ENCODE data around the gene MAB21L2. TPM values are rescaled to one million over a fixed set of nuclear protein-coding genes. Genes with fewer than 3 reads are reported as not detected.

MAB21L2 gene
- total and polyA plus RNA-seq, 10 of the 15 experiments (the other 5 are each of a cell fraction or from before 2014, with no cell fraction given) = 0.11 to 0.25 TPM; not detected in 8

GRCh38 chr4:150579551-150580234, 2.3 kb upstream of the MAB21L2 start:
- Histone ChIP-seq H3K79me2 (ENCODE audit: control insufficient read depth, insufficient read depth, low read length) (no peaks in the 10 kb centered on the region), H3K9ac (ENCODE audit: control insufficient read depth, insufficient read depth, low read length) (no peak overlapping the region), H3K27me3 (replicated peaks in 1 of 2; ENCODE audit: control insufficient read depth in 2 of 2, insufficient read depth in 2 of 2, low read length in 1 of 2) (no peaks in the 10 kb centered on the region), H4K20me1 (ENCODE audit: control insufficient read depth, insufficient read depth) (no peaks in the 10 kb centered on the region), H3K9me3 (replicated peaks; ENCODE audit: control insufficient read depth, insufficient read depth, low read length) (peaks cover 17% of the 10 kb centered on the region; the same call in 2 of the 3 replicates), H3K4me1 (ENCODE audit: control insufficient read depth, insufficient read depth, low read length) (no peaks in the 10 kb centered on the region), H3K27ac (ENCODE audit: control insufficient read depth, insufficient read depth) (no peak overlapping the region), H3K36me3 (ENCODE audit: control insufficient read depth in 2 of 2, insufficient read depth in 2 of 2, low read length in 1 of 2) (peaks cover 7 to 20% of the 10 kb centered on the region in 2 experiments; a peak in 3 of 4 replicates), H3K4me2 (ENCODE audit: control insufficient read depth, insufficient read depth) (no peak overlapping the region), H3K4me3 (no peak overlapping the region), H2AFZ (ENCODE audit: control insufficient read depth, low read depth, low read length) (no peak overlapping the region)
- WGBS (ENCODE audit: insufficient coverage, insufficient replicate concordance, low lambda C conversion rate, missing lambda C conversion rate) = 99% methylated on average over 63 of the region's 66 CpGs
- intact Hi-C loops (cut with micrococcal nuclease; ENCODE audit: unreplicated experiment) (no loop called here), in situ Hi-C loops (cut with MboI) (no loop called here)
- ATAC-seq (no peak), FAIRE-seq (no peak), DNase-seq (ENCODE audit: low read depth, low spot score) (no peak)
- ChIA-PET RAD21 (ENCODE audit: unreplicated experiment) (no interaction called here), CTCF (no interaction called here), POLR2A (no interaction called here), SMC1A (ENCODE audit: uncharacterized antibody, unreplicated experiment) (interaction anchor here (1.0 kb wide), 1 partner anchor 10 kb away, joined by 3 read pairs; no protein-coding TSS in a partner anchor)
- no TSS peak for BruUV-seq (replicated peaks)
- TF ChIP-seq ASH2L (IDR thresholded peaks at IDR 0.05; ENCODE audit: borderline replicate concordance, low read depth) (no peak), ZBTB33 (IDR thresholded peaks at IDR 0.05) (0 out of 2 replicates have a peak, but pooled peaks have one; percentile 9)

DNA sequence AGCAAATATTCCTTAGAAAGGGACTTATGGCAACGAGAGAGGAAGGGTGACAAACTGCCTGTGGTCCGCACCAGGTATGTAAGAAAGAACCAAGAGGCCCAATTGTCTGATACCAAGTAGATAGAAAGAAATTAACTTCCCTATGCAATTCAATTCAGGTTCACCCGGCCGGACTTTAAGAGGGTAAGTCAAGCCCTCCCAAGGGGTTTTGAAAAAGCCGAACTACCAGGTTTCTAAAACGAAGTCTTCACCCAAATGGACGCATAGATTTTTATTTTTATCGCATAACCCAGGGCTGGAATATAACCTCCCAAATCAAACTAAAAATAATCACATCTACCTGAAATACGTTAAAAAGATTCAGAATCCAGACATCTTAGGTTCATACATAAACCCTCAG, 1.6 kb upstream of the MAB21L2 start:
- Histone ChIP-seq H3K4me1 (ENCODE audit: control insufficient read depth, insufficient read depth, low read length) (no peaks in the 10 kb centered on the region), H3K36me3 (ENCODE audit: control insufficient read depth in 2 of 2, insufficient read depth in 2 of 2, low read length in 1 of 2) (peaks cover 7 to 20% of the 10 kb centered on the region in 2 experiments; a peak in 3 of 4 replicates), H3K4me2 (ENCODE audit: control insufficient read depth, insufficient read depth) (no peak overlapping the region), H3K27me3 (replicated peaks in 1 of 2; ENCODE audit: control insufficient read depth in 2 of 2, insufficient read depth in 2 of 2, low read length in 1 of 2) (no peaks in the 10 kb centered on the region), H4K20me1 (ENCODE audit: control insufficient read depth, insufficient read depth) (no peaks in the 10 kb centered on the region), H3K9me3 (replicated peaks; ENCODE audit: control insufficient read depth, insufficient read depth, low read length) (peaks cover 17% of the 10 kb centered on the region; the same call in 2 of the 3 replicates), H3K79me2 (ENCODE audit: control insufficient read depth, insufficient read depth, low read length) (no peaks in the 10 kb centered on the region), H3K27ac (ENCODE audit: control insufficient read depth, insufficient read depth) (no peak overlapping the region), H3K9ac (ENCODE audit: control insufficient read depth, insufficient read depth, low read length) (no peak overlapping the region), H2AFZ (ENCODE audit: control insufficient read depth, low read depth, low read length) (no peak overlapping the region), H3K4me3 (no peak overlapping the region)
- intact Hi-C loops (cut with micrococcal nuclease; ENCODE audit: unreplicated experiment) (no loop called here), in situ Hi-C loops (cut with MboI) (no loop called here)
- FAIRE-seq = no peak
- SMC1A ChIA-PET (ENCODE audit: uncharacterized antibody, unreplicated experiment) = no interaction called here
- CTCF ChIA-PET = no interaction called here
- ATAC-seq = no peak
- RAD21 ChIA-PET (ENCODE audit: unreplicated experiment) = no interaction called here
- DNase-seq (ENCODE audit: low read depth, low spot score) = no peak
- POLR2A ChIA-PET = no interaction called here
- WGBS (ENCODE audit: insufficient coverage, insufficient replicate concordance, low lambda C conversion rate, missing lambda C conversion rate) = 87% methylated on average over 9 of the region's 9 CpGs
- BruUV-seq (replicated peaks) = no TSS peak
- TF ChIP-seq ZSCAN29 (IDR thresholded peaks at IDR 0.05) = no peak
- TF ChIP-seq RB1 (IDR thresholded peaks at IDR 0.05; ENCODE audit: borderline replicate concordance) = no peak
- no peak for TF ChIP-seq MAX (IDR thresholded peaks at IDR 0.05; ENCODE audit: low read depth, low read length)
- TF ChIP-seq ZNF217 (IDR thresholded peaks at IDR 0.05) = no peak
- no peak for TF ChIP-seq KLF5 (IDR thresholded peaks at IDR 0.05; ENCODE audit: partially characterized antibody)
- TF ChIP-seq CREM (IDR thresholded peaks at IDR 0.05; ENCODE audit: low read depth) = no peak
- no peak for TF ChIP-seq TAF1 (IDR thresholded peaks at IDR 0.05; ENCODE audit: borderline replicate concordance, low read depth, low read length)
- no peak for TF ChIP-seq RELB (IDR thresholded peaks at IDR 0.05; ENCODE audit: low read depth)
- no peak for TF ChIP-seq CHD2 (IDR thresholded peaks at IDR 0.05; ENCODE audit: borderline replicate concordance, low read depth, low read length)
- no peak for TF ChIP-seq HDAC6 (IDR thresholded peaks at IDR 0.05; ENCODE audit: unreplicated experiment)
- TF ChIP-seq SUPT20H (IDR thresholded peaks at IDR 0.05; ENCODE audit: borderline replicate concordance, control insufficient read depth, low read depth, low read length) = no peak

Measured in GM12878 (cell line).